HFFc6 (cell line): Measurements from ENCODE around the gene SCAF4. TPM values are rescaled to one million over a fixed set of nuclear protein-coding genes. Genes with fewer than 3 reads are reported as not detected.
"Not testable (repeated sequence)": the region's sequence is repeated elsewhere in the genome, so short reads cannot be mapped to it uniquely, and the experiment has no call there.

Source experiments
- DNase-seq: peaks from one replicate; pipeline ENCODE4 v3.0.0-alpha.2; 2018
- H3K27ac Mint-ChIP-seq: 2 replicates; pipeline ENCODE4 v1.8.0; 2020; ENCODE audit warnings: mild to moderate bottlenecking, mixed read lengths
- H3K27me3 Mint-ChIP-seq: 2 replicates; pipeline ENCODE4 v1.8.0; 2021; ENCODE audit warnings: mild to moderate bottlenecking, moderate library complexity, mixed read lengths; ENCODE audit not compliant: insufficient read depth
- H3K36me3 Mint-ChIP-seq: 2 replicates; pipeline ENCODE4 v1.8.0; 2021; ENCODE audit warnings: low read depth, mixed read lengths
- H3K4me1 Mint-ChIP-seq: 2 replicates; pipeline ENCODE4 v1.8.0; 2020; ENCODE audit warnings: low read depth, mixed read lengths
- H3K4me3 Mint-ChIP-seq: 2 replicates; pipeline ENCODE4 v1.8.0; 2020; ENCODE audit warnings: mild to moderate bottlenecking, moderate library complexity, mixed read lengths
- H3K9me3 Mint-ChIP-seq: 2 replicates; pipeline ENCODE4 v1.8.0; 2020; ENCODE audit warnings: mild to moderate bottlenecking, mixed read lengths
- CTCF ChIP-seq: fragments of 200-600 bp; sonication (generic); IDR thresholded peaks from 2 replicates; pipeline ENCODE4 v1.5.0; 2021; ENCODE audit warnings: antibody characterized with exemption, mild to moderate bottlenecking
- total RNA-seq, 6 experiments: library from RNA; stranded (reverse); fragmentation: NEBNext Ultra II Directional; extraction: Animal tissue kit (Norgen Biotek cat#: 25700); gene quantifications; 2 replicates in 1 of 6; 3 replicates in 5 of 6; pipeline ENCODE4 v1.2.3, GENCODE V29; 2021

SCAF4 gene
- total RNA-seq, 6 experiments from 2014 or later, result 21.8 to 28.4 (median 26.3) TPM

GRCh38 chr21:31772674-31773555 is 41.0 kb upstream of the SCAF4 start:
- TF ChIP-seq CTCF, result no peak
- no peaks in the 10 kb centered on the region for H3K36me3 Mint-ChIP-seq
- H3K27me3 Mint-ChIP-seq, result no peaks in the 10 kb centered on the region; the same call in 1 of the 2 replicates
- DNase-seq, result no peak
- H3K4me3 Mint-ChIP-seq, result no peak overlapping the region
- peaks cover 4% of the 10 kb centered on the region; the same call in 1 of the 2 replicates for H3K9me3 Mint-ChIP-seq
- H3K27ac Mint-ChIP-seq, result no peak overlapping the region
- H3K4me1 Mint-ChIP-seq, result no peaks in the 10 kb centered on the region

GRCh38 chr21:31771685-31772084 is 39.8 kb upstream of the SCAF4 start:
- no peaks in the 10 kb centered on the region for H3K4me1 Mint-ChIP-seq
- H3K9me3 Mint-ChIP-seq, result peaks cover 4% of the 10 kb centered on the region; the same call in 1 of the 2 replicates
- H3K4me3 Mint-ChIP-seq, result no peak overlapping the region
- no peak for DNase-seq
- no peak for TF ChIP-seq CTCF
- H3K36me3 Mint-ChIP-seq, result no peaks in the 10 kb centered on the region
- no peaks in the 10 kb centered on the region; the same call in 1 of the 2 replicates for H3K27me3 Mint-ChIP-seq
- H3K27ac Mint-ChIP-seq, result no peak overlapping the region

GRCh38 chr21:31768710-31769109 is 36.8 kb upstream of the SCAF4 start:
- H3K27me3 Mint-ChIP-seq, result no peaks in the 10 kb centered on the region
- no peak overlapping the region for H3K4me3 Mint-ChIP-seq
- no peak for TF ChIP-seq CTCF
- H3K36me3 Mint-ChIP-seq, result no peaks in the 10 kb centered on the region
- H3K9me3 Mint-ChIP-seq, result peaks cover 4% of the 10 kb centered on the region; the same call in 1 of the 2 replicates
- DNase-seq, result no peak
- no peaks in the 10 kb centered on the region for H3K4me1 Mint-ChIP-seq
- no peak overlapping the region for H3K27ac Mint-ChIP-seq

- no peak for DNase-seq
- Mint-ChIP-seq H3K27me3 (no peaks in the 10 kb centered on the region), H3K9me3 (peaks cover 4% of the 10 kb centered on the region; the same call in 1 of the 2 replicates), H3K4me3 (no peak overlapping the region), H3K27ac (no peak overlapping the region), H3K4me1 (no peaks in the 10 kb centered on the region), H3K36me3 (no peaks in the 10 kb centered on the region)
- TF ChIP-seq CTCF, result no peak
Observed at GRCh38 chr21:31766899-31767298, 35.0 kb upstream of the SCAF4 start.

- not testable (repeated sequence) for H3K36me3 Mint-ChIP-seq, H3K9me3 Mint-ChIP-seq, H3K27ac Mint-ChIP-seq, H3K4me1 Mint-ChIP-seq, H3K4me3 Mint-ChIP-seq, H3K27me3 Mint-ChIP-seq, DNase-seq
Observed at GRCh38 chr21:31765850-31766249, 33.9 kb upstream of the SCAF4 start.

GRCh38 chr21:31760931-31761330 is 29.0 kb upstream of the SCAF4 start:
- H3K36me3 Mint-ChIP-seq, result no peaks in the 10 kb centered on the region
- H3K27me3 Mint-ChIP-seq, result peaks cover 2% of the 10 kb centered on the region; the same call in 1 of the 2 replicates
- no peaks in the 10 kb centered on the region for H3K4me1 Mint-ChIP-seq
- DNase-seq, result no peak
- no peaks in the 10 kb centered on the region for H3K9me3 Mint-ChIP-seq
- no peak overlapping the region for H3K4me3 Mint-ChIP-seq
- H3K27ac Mint-ChIP-seq, result no peak overlapping the region
- no peak for TF ChIP-seq CTCF
